Measurements from ENCODE around the gene CXCL14. TPM values are rescaled to one million over a fixed set of nuclear protein-coding genes. Genes with fewer than 3 reads are reported as not detected.

Gene CXCL14
- total RNA-seq, 1 donor from 2014 or later: 42.4 TPM

DNA sequence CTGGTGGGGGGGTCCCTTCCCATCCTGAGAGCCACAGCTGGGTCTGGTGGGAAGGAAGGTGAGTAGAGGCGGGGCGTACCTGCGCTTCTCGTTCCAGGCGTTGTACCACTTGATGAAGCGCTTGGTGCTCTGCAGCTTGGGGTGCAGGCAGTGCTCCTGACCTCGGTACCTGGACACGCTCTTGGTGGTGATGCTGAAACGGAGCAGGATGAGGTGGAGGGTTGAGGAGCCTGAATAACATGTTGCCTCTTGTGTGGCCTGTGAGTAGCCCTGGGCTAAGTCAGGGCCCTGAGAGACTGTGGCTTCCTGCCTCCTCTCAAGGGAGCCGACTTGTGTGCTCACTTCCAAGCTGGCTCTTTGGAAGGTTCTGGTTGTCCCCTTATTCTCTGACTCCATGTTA is 4.3 kb downstream of the CXCL14 start:
- no peak for TF ChIP-seq CTCF (IDR thresholded peaks at IDR 0.05)
- Histone ChIP-seq H3K4me3 (no peak overlapping the region), H3K36me3 (no peaks in the 10 kb centered on the region), H3K27ac (no peak overlapping the region), H3K4me1 (peaks cover 7% of the 10 kb centered on the region), H3K9me3 (no peaks in the 10 kb centered on the region), H3K27me3 (ENCODE audit: low read depth) (peaks cover 47% of the 10 kb centered on the region)
- no peak for DNase-seq
- intact Hi-C loops (cut with DNase I): no loop called here
- no peak for ATAC-seq

- Histone ChIP-seq H3K27ac (no peak overlapping the region), H3K4me1 (no peaks in the 10 kb centered on the region), H3K36me3 (no peaks in the 10 kb centered on the region), H3K9me3 (no peaks in the 10 kb centered on the region), H3K27me3 (ENCODE audit: low read depth) (peaks cover 21% of the 10 kb centered on the region), H3K4me3 (no peak overlapping the region)
- intact Hi-C loops (cut with DNase I): no loop called here
- no peak for TF ChIP-seq CTCF (IDR thresholded peaks at IDR 0.05)
- ATAC-seq (no peak), DNase-seq (no peak)
These were observed 6.9 kb downstream of the CXCL14 start for GRCh38 chr5:135571902-135572301.

DNA sequence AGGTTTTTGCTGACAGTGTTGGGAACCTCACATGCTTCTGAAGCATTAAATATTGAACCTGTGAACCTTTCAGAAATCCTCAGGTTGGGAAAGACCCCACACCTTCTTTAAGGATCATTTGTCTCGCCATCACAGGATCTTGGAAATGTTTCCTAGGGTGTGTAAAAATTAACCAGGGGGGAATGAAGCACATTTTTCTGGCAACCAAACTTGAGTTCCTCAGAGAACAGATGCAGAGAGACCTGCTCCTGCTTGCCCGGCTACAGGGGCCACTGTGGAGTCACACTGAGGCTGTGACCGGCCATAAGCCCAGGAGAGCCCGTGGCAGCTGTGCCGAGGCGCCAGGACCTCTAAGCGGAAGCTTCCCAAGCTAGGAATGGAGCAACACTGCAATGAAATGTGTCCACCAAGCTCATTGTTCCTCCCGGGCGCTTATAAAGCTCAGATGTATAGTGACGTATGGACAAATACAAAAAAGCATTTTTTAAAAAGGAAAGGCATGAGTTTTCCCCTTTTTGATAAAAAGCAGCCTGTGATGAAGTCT is 7.7 kb downstream of the CXCL14 start:
- TF ChIP-seq CTCF (IDR thresholded peaks at IDR 0.05): no peak
- ATAC-seq (no peak), DNase-seq (no peak)
- no peaks in the 10 kb centered on the region for H3K36me3 ChIP-seq
- no peak overlapping the region for H3K27ac ChIP-seq
- no peaks in the 10 kb centered on the region for H3K4me1 ChIP-seq
- H3K9me3 ChIP-seq: no peaks in the 10 kb centered on the region
- intact Hi-C loops (cut with DNase I): no loop called here
- H3K27me3 ChIP-seq (ENCODE audit: low read depth): peaks cover 16% of the 10 kb centered on the region
- no peak overlapping the region for H3K4me3 ChIP-seq

GRCh38 chr5:135570453-135570764 is 8.4 kb downstream of the CXCL14 start:
- TF ChIP-seq CTCF (IDR thresholded peaks at IDR 0.05): no peak
- H3K36me3 ChIP-seq: no peaks in the 10 kb centered on the region
- H3K9me3 ChIP-seq: no peaks in the 10 kb centered on the region
- H3K4me3 ChIP-seq: no peak overlapping the region
- H3K4me1 ChIP-seq: no peaks in the 10 kb centered on the region
- no peak overlapping the region for H3K27ac ChIP-seq
- no peak for DNase-seq
- intact Hi-C loops (cut with DNase I): no loop called here
- ATAC-seq: no peak
- H3K27me3 ChIP-seq (ENCODE audit: low read depth): peaks cover 13% of the 10 kb centered on the region

DNA sequence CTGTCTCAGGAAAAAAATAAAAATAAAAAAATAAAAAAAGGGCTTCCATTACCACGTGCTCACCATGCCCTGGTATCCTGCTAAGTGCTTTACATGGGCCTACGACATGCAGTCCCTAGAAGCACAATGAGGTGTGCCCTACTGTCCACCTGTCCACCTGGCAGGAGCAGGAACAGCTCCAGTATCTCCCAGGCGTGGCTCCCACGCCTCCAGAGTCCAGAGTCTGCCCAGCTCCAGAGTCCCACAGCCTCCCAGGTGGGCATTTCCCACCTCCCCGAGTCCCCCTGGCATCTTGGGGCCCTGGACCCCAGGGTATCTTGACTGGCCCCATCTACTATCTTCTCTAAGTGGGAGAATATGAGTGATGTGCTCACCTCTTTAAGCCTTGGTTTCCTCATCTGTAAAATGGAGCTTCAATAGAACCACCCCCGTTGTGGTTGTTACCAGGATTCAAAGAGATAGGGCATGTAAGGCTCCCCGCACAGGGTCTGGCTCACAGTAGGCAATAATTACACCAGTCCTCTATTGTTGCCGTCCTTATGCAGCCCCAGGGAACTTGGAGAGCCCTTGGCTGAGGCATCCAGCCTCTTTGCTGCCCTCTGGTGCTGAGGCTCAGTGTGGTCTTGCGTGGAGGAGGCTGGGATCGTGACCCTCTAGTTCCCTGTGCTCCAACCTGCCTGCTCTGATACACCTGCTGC is 8.9 kb downstream of the CXCL14 start:
- no peak overlapping the region for H3K4me3 ChIP-seq
- intact Hi-C loops (cut with DNase I): no loop called here
- H3K4me1 ChIP-seq: no peaks in the 10 kb centered on the region
- peaks cover 13% of the 10 kb centered on the region for H3K27me3 ChIP-seq (ENCODE audit: low read depth)
- no peaks in the 10 kb centered on the region for H3K9me3 ChIP-seq
- no peak overlapping the region for H3K27ac ChIP-seq
- ATAC-seq (peak; percentile 69 to 71), DNase-seq (no peak)
- H3K36me3 ChIP-seq: no peaks in the 10 kb centered on the region
- peak; percentile 41 for TF ChIP-seq CTCF (IDR thresholded peaks at IDR 0.05)
